SIG-M5 treated with dmso at 0.1 percent for 504 hours (cell line): ENCODE measurements around the gene POT1.
A peak's percentile ranks its signal among the peaks of the same experiment; 100 is the strongest.
"Not testable (repeated sequence)": the region's sequence is repeated elsewhere in the genome, so short reads cannot be mapped to it uniquely, and the experiment has no call there.

Experiments
- DNase-seq: peaks from one replicate; lab custom pipeline; 2025; ENCODE audit not compliant: unreplicated experiment; lab: John Stamatoyannopoulos, UW

Gene POT1

GRCh38 chr7:124929467-124930172 lies at the start of gene POT1:
Gene POT1 (minus strand): TSS chr7:124929825. CDS start chr7:124897173, 32,652 bp downstream.
- peak; percentile 98 for DNase-seq

DNA sequence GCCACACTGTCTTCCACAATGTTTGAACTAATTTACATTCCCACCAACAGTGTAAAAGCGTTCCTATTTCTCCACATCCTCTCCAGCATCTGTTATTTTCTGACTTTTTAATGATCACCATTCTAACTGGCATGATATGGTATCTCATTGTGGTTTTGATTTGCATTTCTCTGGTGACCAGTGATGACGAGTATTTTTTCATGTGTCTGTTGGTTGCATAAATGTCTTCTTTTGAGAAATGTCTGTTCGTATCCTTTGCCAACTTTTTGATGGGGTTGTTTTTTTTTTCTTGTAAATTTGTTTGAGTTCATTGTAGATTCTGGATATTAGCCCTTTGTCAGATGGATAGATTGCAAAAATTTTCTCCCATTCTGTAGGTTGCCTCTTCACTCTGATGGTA lies 45.5 kb upstream of the POT1 start:
- not testable (repeated sequence) for DNase-seq

DNA sequence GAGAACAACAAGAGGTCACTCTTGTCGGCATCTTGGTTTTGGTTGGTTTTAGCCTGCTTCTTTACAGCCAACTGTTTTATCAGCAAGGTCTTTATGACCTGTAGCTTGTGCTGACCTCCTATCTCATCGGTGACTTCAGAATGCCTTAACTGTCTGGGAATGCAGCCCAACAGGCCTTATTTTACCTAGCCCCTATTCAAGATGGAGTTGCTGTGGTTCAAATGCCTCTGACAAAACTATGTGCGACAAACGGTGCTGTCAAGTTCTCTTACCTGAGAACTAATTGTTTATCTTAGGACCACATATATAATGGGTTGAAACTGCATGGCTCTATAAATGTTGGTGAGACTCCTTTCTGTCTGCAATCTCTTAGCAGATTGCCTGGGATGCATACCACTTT lies 35.9 kb upstream of the POT1 start:
- no peak for DNase-seq

DNA sequence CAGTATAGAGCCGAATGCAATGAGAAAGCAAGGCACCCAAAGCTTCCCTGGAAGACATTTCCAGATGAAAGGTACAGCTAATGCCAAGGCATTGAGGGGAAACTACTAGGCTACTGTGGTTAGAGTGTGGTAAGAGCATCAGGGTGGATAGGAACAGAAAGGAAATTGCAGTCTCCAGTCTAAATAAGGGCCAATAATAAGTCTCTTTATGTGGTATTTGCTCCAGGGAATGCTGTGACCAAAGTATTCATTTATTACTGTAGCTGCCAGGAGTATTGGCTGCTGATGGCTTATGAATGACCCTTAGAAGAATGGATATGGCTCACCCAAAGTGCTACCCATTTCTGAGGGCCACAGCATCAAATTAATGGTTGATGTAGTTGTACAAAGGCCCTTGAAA lies 30.1 kb upstream of the POT1 start:
- no peak for DNase-seq

GRCh38 chr7:124957952-124958351 lies 28.3 kb upstream of the POT1 start:
- DNase-seq = not testable (repeated sequence)

- DNase-seq = no peak
Observed at GRCh38 chr7:124956160-124956559, 26.5 kb upstream of the POT1 start.

DNA sequence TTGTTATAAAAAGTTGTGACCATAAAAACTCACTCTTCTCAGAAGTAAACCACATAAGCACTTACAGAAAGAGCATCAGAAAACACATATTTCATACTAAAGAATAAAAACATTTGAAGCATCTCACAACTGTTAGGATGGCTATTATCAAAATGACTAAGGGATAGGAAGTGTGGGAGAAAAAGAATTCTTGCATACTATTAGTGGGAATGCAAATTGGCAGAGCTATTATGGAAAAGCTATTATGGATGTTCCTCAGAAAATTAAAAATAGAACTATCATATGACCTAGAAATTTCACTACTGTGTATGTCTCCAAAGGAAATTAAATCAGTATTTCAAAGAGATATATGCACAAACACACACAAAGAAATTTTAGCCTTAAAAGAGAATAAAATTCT lies 25.2 kb upstream of the POT1 start:
- no peak for DNase-seq

- no peak for DNase-seq
Observed at GRCh38 chr7:124945680-124946079, 16.1 kb upstream of the POT1 start.

DNA sequence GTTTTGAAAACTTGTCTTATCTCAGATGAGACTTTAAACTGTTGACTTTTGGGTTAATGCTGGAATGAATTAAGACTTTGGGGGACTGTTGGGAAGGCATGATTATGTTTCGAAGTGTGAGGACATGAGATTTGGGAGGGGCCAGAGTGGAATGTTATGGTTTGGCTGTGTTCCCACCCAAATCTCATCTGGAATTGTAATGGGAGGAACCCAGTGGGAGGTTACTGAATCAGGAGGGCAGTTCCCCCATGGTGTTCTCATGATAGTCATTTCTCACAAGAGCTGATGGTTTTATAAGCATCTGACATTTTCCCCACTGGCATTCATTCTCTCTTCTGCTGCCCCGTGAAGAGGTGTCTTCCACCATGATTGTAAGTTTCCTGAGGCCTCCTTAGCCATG lies 13.8 kb upstream of the POT1 start:
- DNase-seq = no peak

DNA sequence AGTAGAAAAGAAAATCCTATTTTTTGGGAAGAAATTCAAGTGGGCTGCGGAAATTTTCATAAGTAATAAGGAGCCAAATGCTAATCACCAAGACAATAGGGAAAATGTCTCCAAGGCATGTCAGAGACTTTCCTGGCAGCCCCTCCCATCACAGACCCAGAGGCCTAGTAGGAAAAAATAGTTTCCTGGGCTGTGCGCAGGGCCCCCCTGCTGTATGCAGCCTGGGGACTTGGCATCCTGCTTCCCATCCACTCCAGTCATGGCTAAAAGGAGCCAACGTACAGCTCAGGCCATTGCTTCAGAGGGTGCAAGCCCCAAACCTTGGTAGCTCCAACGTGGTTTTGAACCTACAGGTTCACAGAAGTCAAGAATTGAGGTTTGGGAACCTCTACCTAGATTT lies 12.8 kb upstream of the POT1 start:
- no peak for DNase-seq

- DNase-seq = no peak
Observed at GRCh38 chr7:124940306-124940705, 10.7 kb upstream of the POT1 start.

DNA sequence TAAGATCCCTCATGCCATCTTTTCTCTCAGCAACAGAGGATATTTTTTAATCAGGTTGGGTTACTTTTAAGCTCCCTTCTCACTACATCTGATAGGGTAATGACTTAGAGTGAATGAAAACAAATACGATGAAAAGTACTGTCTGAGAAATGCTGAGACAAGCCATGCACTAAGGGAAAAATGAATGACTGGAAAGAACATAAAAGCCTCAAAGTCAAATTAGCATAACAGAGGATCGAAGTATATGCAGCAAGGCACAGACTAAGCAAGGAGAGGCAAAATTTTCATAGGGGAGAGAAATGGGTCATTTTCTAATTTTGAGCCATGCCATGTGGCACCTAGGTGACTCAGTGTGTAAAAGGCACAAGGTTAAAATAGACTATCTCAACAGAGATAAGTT lies 8.5 kb upstream of the POT1 start:
- DNase-seq = no peak

GRCh38 chr7:124937076-124937475 lies 7.5 kb upstream of the POT1 start:
- DNase-seq = no peak

- no peak for DNase-seq
Observed at GRCh38 chr7:124934841-124935240, 5.2 kb upstream of the POT1 start.

GRCh38 chr7:124930655-124931597 lies 1.3 kb upstream of the POT1 start:
- DNase-seq = no peak

DNA sequence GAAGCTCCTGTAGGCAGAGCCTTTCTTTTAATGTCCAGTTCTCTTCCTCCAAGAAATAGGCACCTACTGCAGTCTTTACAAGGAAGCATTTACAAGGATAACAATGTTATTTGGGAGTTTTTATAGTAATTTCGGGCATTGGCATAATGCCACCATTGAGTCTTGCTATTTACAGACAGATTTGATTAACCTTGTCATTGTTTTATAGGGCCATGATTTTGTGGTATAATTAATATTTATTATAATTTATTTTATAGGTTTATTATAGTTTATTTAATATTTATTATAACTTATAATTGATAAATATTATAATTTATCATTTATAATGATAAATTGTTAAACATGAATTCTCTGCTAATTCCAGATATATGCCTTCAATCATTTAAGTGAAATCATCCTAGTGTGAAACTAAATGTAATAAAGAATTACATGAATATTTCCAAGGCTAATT lies 573 bp upstream of the POT1 start:
- no peak for DNase-seq

GRCh38 chr7:124924906-124925305 lies 4.7 kb downstream of the POT1 start:
- no peak for DNase-seq

GRCh38 chr7:124922200-124922599 lies 7.4 kb downstream of the POT1 start:
- DNase-seq = no peak

DNA sequence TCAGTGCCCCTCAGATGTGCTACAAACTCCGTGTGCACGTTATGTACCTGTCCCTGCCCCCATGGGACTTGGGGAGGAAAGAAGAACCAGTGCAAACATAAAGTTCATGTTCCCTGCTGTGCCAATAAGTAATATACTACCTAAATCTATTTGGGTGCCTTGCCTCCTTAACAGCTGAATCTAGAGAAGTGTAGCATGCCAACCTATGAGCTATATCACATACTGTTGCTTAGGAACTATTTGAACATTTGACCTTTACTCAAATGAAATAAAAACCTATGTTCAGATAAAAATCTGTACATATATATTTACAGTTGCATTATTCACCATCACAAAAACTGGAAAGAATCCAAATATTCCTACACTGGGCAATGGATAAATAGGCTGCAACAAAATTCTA lies 9.8 kb downstream of the POT1 start:
- DNase-seq = no peak

GRCh38 chr7:124918662-124919061 lies 11.0 kb downstream of the POT1 start:
- no peak for DNase-seq

DNA sequence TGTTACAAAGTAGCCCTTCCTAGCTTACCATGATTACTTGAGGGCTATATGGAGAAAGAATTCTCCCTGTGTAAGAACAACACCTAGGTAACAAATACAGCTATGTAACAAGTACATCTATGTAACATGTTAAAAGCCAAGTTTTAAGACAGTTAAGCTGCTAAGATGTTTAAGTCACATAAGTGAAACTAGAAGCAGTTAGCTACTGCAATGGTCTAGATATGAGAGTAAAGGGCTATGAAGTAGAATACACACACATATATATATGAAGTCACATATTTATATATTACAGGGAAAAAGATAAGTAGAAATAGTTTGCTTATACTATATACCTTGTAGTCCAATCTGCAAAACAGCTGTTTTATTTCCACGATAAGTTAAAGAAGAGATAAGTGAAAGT lies 14.4 kb downstream of the POT1 start:
- no peak for DNase-seq

DNA sequence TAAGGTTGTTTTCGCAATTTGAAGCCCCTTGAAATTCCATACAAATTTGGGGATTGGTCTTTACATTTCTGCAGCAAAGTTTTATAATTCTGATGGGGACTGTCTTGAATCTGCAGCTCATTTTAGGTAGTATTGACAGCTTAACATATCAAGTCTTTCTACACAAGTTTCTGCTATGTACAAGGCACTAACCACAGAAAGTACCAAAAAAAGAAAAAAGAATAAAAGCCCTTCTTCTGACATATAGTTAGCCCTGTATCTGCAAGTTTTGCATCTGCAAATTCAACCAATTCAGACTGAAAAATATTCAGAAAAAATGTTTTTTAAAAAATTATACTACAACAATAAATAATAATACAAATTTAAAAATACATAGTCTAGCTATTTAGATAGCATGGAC lies 15.3 kb downstream of the POT1 start:
- no peak for DNase-seq
